Pancreas (tissue), 10 donors: ENCODE results near the gene GDI1. TPM values are rescaled to one million over a fixed set of nuclear protein-coding genes. Genes with fewer than 3 reads are reported as not detected.

Experiments
- ATAC-seq, 4 donors: fragments of 200-7000 bp; cut with Tn5 transposase; one replicate each; pipeline versions ENCODE4 v1.8.0 to v1.9.1; 2020; ENCODE audit warnings: mild to moderate bottlenecking in 4 of 4, moderate library complexity in 4 of 4
- DNase-seq, 6 donors: peaks; one replicate each; pipeline ENCODE4 v3.0.0-alpha.2; 2020
- FAIRE-seq: peaks from 2 replicates; lab custom pipeline; 2012; peaks lifted over from hg19 to GRCh38; lab: Jason Lieb, UNC
- H3K27ac ChIP-seq, 4 donors: fragments of 200-600 bp; sonication (generic); 1 replicate in 3 of 4; 2 replicates in 1 of 4; pipeline versions ENCODE4 v1.5.0 to v1.8.0; 2020
- H3K27me3 ChIP-seq, 4 donors: fragments of 200-600 bp; one replicate each; pipeline ENCODE4 v1.8.0; 2021
- H3K36me3 ChIP-seq, 3 donors: fragments of 200-600 bp; sonication (generic) in 1 of 3; one replicate each; pipeline versions ENCODE4 v1.5.0 to v1.8.0; 2020 to 2021
- H3K4me1 ChIP-seq, 3 donors: fragments of 200-600 bp; one replicate each; pipeline ENCODE4 v1.8.0; 2021
- H3K4me3 ChIP-seq, 4 donors: fragments of 200-600 bp; sonication (generic) in 2 of 4; one replicate each; pipeline versions ENCODE4 v1.5.0 to v1.8.0; 2020 to 2021
- H3K9me3 ChIP-seq, 4 donors: fragments of 200-600 bp; one replicate each; pipeline ENCODE4 v1.8.0; 2021
- WGBS, 2 donors: extraction: QIAGEN DNeasy Blood & Tissue Kit; methylation state at CpG; one replicate each; pipeline ENCODE4 v1.1.7; 2013; 5-methylcytosine and 5-hydroxymethylcytosine counted together
- intact Hi-C, 3 donors: fragments of 100-400 bp; cut with DNase I; formaldehyde crosslinking; loops; one replicate each; pipeline versions ENCODE4 v1.11.1 to v1.14.2; 2022
- polyA plus RNA-seq, 2 donors: library from polyadenylated mRNA; stranded (reverse); fragments of 200-250 nt; gene quantifications; one replicate each; pipeline ENCODE4 v1.2.3, GENCODE V29; 2013
- total RNA-seq, 6 donors: library from RNA; stranded (reverse); fragmentation: NEBNext Ultra II Directional in 4 of 6; extraction: Animal tissue kit (Norgen Biotek cat#: 25700) in 4 of 6; gene quantifications; one replicate each; pipeline versions ENCODE4 v1.2.1 to v1.2.4, GENCODE V29; 2021 to 2023
- TF ChIP-seq, protein P1 (sequence below), 4 donors: fragments of 200-600 bp; sonication (generic) in 3 of 4; IDR thresholded peaks; one replicate each; pipeline versions ENCODE4 v1.5.0 to v1.8.0; 2021; ENCODE audit warnings: antibody characterized with exemption in 4 of 4
- donor health status: healthy with polysubstance abuse.
- donor health status: DM: no; HTN: no; CAD: no; lungs with moderate emphysema.
- donor health status: DM: no; HTN: no; CAD: no.
- donor health status: control.
- donor health status: control.
- donor health status: Bipolar disorder and iron deficiency.
- donor health status: DM: yes; HTN: yes; CAD: no.
- donor health status: DM: no; HTN: no; CAD: no.
- donor health status: DM: no; HTN: no; CAD: no.
- donor health status: DM: yes; HTN: yes; CAD: no.

The GDI1 gene
- total and polyA plus RNA-seq, 8 donors, result 25.5 to 138 (median 36.6) TPM

DNA sequence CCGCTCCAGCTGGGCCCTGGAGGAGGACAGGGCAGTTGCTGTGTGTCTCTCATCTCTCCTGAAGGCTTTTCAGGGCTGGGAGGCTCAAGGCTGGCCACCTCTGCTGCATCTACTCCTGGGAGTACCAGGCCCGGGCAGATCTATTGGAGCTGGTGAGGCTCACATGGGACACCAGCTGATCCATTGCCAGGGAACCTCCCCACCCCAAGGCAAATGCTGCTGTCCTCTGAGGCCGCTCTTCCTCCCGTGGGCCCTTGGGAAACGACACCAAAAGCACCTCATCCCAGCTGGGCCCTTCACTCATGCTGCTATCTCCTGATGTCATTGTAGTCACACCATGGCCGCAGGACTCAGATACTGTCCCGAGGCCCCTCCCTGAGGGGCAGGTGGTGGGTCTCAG lies 45.8 kb downstream of the GDI1 start:
- H3K4me1 ChIP-seq, result no peaks in the 10 kb centered on the region
- H3K9me3 ChIP-seq, result no peaks in the 10 kb centered on the region
- FAIRE-seq, result no peak
- H3K4me3 ChIP-seq, result no peak overlapping the region
- no peak for DNase-seq
- intact Hi-C loops, result no loop called here
- TF ChIP-seq, protein P1, sequence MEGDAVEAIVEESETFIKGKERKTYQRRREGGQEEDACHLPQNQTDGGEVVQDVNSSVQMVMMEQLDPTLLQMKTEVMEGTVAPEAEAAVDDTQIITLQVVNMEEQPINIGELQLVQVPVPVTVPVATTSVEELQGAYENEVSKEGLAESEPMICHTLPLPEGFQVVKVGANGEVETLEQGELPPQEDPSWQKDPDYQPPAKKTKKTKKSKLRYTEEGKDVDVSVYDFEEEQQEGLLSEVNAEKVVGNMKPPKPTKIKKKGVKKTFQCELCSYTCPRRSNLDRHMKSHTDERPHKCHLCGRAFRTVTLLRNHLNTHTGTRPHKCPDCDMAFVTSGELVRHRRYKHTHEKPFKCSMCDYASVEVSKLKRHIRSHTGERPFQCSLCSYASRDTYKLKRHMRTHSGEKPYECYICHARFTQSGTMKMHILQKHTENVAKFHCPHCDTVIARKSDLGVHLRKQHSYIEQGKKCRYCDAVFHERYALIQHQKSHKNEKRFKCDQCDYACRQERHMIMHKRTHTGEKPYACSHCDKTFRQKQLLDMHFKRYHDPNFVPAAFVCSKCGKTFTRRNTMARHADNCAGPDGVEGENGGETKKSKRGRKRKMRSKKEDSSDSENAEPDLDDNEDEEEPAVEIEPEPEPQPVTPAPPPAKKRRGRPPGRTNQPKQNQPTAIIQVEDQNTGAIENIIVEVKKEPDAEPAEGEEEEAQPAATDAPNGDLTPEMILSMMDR (IDR thresholded peaks at IDR 0.05), result no peak
- no peaks in the 10 kb centered on the region for H3K27me3 ChIP-seq
- no peaks in the 10 kb centered on the region for H3K36me3 ChIP-seq
- WGBS, 2 donors, result 65 to 74% methylated on average over 7 of the region's 7 CpGs
- no peak overlapping the region for H3K27ac ChIP-seq
- ATAC-seq, result no peak

DNA sequence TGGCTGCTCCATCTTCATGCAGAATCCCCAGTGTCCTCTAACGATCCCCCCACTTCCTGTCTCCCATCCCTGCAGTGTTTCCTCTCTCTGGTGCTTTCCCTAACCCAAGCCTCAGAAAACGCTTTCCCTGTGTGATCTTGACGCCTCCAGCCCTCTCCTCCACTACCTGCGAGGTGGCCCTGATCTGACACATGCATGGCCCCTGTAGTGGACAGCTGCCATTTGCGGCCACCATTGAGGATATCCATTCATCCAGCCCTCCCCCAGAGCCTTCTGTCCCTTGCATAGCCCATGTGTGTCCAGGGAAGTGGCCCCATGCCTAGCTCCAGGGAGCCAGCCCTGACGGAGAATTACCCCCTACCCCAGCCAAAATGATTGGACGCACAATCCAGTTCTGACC lies 46.4 kb downstream of the GDI1 start:
- intact Hi-C loops, result no loop called here
- H3K9me3 ChIP-seq, result no peaks in the 10 kb centered on the region
- ATAC-seq (no peak), FAIRE-seq (no peak), DNase-seq (no peak)
- no peak overlapping the region for H3K4me3 ChIP-seq
- peaks cover 0 to 3% (median 0%) of the 10 kb centered on the region in 3 donors for H3K4me1 ChIP-seq
- TF ChIP-seq, protein P1 (IDR thresholded peaks at IDR 0.05), result no peak
- 75 to 76% methylated on average over 7 of the region's 7 CpGs for WGBS, 2 donors
- no peaks in the 10 kb centered on the region for H3K27me3 ChIP-seq
- no peaks in the 10 kb centered on the region for H3K36me3 ChIP-seq
- no peak overlapping the region for H3K27ac ChIP-seq

DNA sequence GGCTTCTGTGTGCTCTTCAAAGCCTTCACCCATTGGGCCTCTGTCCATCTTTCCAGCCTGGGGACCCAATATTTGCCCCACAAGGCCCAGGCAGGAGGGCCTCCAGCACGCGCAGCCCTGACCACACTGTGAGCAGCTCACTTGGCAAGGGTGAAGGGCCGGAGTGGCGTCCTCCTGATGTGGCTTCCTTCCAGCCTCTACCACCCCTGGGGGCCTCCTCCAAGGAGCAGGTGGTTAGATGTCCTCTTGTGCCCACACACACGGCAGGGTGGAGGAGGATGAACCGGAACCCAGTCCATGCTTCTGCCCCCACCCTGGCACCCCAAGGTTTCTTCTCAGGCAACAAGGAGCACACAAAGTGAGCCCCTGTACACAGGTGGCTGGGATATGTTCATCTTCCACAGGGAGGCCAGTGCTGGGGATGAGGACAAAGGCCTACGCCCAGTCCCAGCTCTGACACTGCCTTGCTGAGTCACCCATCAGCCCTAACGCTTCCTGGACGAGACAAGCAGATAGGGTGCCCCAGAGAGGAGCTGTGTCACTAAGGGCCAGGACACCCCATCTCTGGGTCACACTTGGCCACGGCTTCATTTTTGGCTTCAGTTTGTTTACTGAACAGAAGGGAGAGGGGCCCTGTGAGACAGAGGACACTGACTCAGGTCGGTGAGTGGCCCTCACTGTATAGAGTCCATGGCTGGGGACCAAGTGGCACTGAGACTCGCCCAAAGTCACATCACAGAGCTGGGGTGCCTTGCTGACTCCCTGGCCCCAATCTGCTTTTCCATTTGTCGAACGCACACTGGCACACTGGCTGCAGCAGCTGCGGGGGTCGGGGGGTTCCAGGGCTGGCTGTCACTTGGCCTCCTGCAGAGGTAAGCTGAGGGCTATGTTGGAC lies 47.5 kb downstream of the GDI1 start:
- intact Hi-C loops, result no loop called here
- TF ChIP-seq, protein P1 (IDR thresholded peaks at IDR 0.05), result no peak
- whole genome bisulfite sequencing, 2 donors, result 79 to 80% methylated on average over 16 of the region's 16 CpGs
- no peak for FAIRE-seq
- H3K36me3 ChIP-seq, result no peaks in the 10 kb centered on the region
- ATAC-seq, result no peak
- H3K9me3 ChIP-seq, result no peaks in the 10 kb centered on the region
- H3K27me3 ChIP-seq, result no peaks in the 10 kb centered on the region
- H3K27ac ChIP-seq, result no peak overlapping the region
- DNase-seq, result peak in 1 of 6 donors; percentile 64
- H3K4me1 ChIP-seq, result peaks cover 0 to 5% (median 0%) of the 10 kb centered on the region in 3 donors
- H3K4me3 ChIP-seq, result no peak overlapping the region

DNA sequence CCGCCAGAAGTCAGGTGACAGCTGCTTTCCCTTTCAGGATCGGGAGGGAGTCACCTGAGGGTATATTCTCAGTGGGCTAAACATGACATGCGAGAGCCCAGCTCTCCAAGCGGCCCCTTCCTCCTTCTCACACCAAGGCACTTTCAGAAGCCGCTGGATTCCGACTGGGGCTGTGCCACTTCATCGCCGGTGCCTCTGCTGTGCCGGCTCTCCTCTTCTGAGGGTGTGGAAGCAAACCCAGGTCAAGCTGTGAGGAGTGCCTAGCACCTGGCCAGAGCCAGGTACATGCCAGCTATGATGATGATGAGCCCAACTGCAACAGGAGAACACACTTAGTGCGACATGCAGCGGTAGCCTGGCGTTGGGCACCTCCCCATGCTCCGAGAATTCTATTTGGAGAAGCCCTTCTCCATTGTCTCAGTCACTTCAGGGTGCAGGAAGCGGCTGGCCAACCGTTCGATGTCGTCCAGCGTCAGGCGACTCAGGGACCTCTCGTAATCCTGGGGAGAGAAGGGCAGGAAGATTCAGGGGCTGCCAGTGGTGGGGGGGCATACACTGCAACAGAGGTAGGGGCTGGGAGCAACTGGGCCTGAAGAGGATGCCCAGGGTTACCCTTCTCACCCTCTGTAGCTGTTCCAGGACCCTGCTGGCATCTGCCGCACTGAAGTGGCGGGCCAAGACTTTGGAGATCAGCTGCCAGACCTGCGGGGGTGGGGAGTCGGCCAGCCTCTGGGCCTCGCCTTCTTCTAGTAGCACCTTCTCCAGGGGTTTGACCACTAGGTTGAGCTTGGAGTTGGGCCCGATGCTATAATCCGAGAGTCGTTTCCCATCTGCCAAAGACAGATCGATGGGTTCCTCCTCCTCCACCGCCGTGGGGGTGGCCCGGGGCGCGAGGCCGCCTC lies 48.4 kb downstream of the GDI1 start:
- TF ChIP-seq, protein P1 (IDR thresholded peaks at IDR 0.05), result no peak
- WGBS, 2 donors, result 41 to 60% methylated on average over 35 of the region's 35 CpGs
- peak in 2 of 6 donors; percentile 54 to 73 for DNase-seq
- no peaks in the 10 kb centered on the region for H3K27me3 ChIP-seq
- H3K36me3 ChIP-seq, result no peaks in the 10 kb centered on the region
- ATAC-seq, result no peak
- FAIRE-seq, result no peak
- peaks cover 0 to 5% (median 0%) of the 10 kb centered on the region in 3 donors for H3K4me1 ChIP-seq
- H3K4me3 ChIP-seq, result peak overlapping the region; percentile 35 to 61 (median 46)
- no peaks in the 10 kb centered on the region for H3K9me3 ChIP-seq
- peak overlapping the region in 3 of 4 donors; percentile 61 to 75 (median 73) for H3K27ac ChIP-seq
- intact Hi-C loops, result no loop called here
